Caki2 (cell line): Measurements from ENCODE around the gene IL21R. TPM values are rescaled to one million over a fixed set of nuclear protein-coding genes. Genes with fewer than 3 reads are reported as not detected.
"Not testable (repeated sequence)": the region's sequence is repeated elsewhere in the genome, so short reads cannot be mapped to it uniquely, and the experiment has no call there.

Experiments used
- DNase-seq: peaks from one replicate; pipeline ENCODE4 v3.0.0-alpha.2; 2015; ENCODE audit warnings: low read depth
- in situ Hi-C: cut with HindIII; loops from 2 replicates; pipeline ENCODE4 v1.10.0; 2016; ENCODE audit warnings: low sequenced_read_pairs, low pct_unique_long_range_greater_than_20kb, mixed read lengths
- total RNA-seq: library from RNA; depleted of rRNA; stranded (reverse); fragments of >200 nt; shearing (Covaris generic); gene quantifications from 2 replicates; pipeline ENCODE4 v1.2.3, GENCODE V29; 2014; ENCODE audit warnings: low replicate concordance

IL21R gene
- total RNA-seq, 1 experiment from 2014 or later: 1.4 TPM

DNA sequence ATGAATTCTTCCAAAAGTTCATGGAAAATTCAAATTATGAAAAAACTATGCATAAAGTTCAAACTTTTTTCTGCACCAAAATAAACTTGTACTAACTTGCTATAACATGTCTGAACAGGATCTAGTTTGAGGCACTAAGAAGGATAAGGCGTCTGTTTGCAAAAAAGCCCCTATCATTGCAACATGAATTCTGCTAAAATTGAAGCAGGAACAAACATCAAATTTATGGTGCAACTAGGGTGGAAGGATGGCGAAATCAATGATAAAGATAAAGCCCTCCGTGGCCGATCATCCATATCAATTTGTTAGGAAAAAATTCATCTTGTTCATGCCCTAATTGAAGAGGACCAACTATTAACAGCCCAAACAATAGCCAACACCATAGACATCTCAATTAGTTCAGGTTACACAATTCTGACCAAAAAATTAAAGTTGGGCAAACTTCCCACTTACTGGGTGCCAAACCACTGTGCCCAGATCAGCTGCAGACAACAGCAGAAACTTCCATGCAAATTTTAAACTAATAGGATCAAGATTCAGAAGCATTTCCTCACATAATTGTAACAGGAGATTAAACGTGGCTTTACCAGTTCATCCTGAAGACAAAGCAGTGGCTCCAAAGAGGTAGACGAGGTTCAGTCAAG is 12.9 kb downstream of the IL21R start:
- no peak for DNase-seq
- in situ Hi-C loops: no loop called here

GRCh38 chr16:27417047-27417671 is 15.2 kb downstream of the IL21R start:
- no peak for DNase-seq
- in situ Hi-C loops: no loop called here

- in situ Hi-C loops: no loop called here
- no peak for DNase-seq
Measured at GRCh38 chr16:27421961-27422740, 20.2 kb downstream of the IL21R start.

GRCh38 chr16:27424772-27425498 is 23.0 kb downstream of the IL21R start:
- no peak for DNase-seq
- in situ Hi-C loops: no loop called here

- no peak for DNase-seq
- in situ Hi-C loops: no loop called here
Measured at GRCh38 chr16:27425961-27426360, 24.0 kb downstream of the IL21R start.

GRCh38 chr16:27426423-27427408 is 24.7 kb downstream of the IL21R start:
- in situ Hi-C loops: no loop called here
- peak; percentile 82 for DNase-seq

DNA sequence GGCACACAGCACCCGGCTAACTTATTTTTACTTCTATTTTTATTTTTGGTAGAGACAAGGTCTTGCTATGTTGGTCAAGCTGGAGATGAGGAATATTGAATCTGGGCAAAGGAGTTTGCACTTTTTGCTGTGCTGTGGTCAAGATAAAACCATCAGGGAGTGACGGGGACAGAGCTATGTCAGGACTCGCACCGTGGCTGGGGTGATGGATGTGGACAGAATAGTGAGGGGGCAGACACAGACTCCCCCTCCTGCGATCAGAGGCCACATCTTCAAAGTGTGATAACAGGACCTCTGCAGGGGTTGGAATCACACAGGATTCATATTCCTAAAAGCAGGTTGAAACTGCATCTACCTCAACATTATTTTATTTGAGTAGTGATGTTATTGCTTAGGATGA is 25.6 kb downstream of the IL21R start:
- in situ Hi-C loops: no loop called here
- no peak for DNase-seq

DNA sequence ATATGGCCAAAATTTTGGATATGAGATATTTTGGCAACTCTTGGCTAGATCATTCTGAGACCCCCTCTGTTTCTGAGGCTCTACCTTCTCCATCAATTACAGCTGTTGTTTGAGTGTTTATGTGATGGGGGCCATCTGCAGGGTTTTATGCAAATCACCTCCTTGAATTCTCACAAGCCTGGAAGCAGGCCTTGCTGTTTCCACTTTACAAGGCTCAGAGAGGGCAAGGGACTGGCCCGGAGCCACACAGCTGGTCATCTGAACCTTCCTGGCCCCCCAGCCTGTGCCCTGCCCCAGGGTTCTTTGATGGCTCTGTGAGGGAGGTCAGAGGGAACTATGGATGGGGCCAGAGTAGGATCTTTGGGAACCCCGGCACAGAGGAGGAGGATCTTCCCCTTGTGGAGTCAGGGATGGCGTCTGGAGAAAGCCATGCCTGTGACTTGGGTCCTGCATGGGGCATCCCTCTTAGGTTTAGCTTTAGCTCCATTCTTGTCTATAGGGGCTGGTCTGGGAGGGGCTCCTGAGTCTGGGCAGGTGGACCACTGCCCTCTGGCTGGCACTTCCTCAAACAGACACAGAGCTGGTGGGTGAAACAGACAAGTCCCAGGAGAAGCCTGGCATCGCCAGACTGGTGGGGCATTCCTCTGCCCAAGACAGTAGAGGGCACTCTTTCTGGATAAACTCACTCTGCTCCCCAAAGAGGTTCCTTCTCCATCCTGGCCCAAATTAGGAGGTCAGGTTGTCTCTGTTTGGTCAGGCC is 26.2 kb downstream of the IL21R start:
- in situ Hi-C loops: no loop called here

GRCh38 chr16:27429330-27429871 is 27.4 kb downstream of the IL21R start:
- in situ Hi-C loops: no loop called here
- no peak for DNase-seq

More for the DNA sequence above, 26.2 kb downstream of the IL21R start:
- DNase-seq: no peak

DNA sequence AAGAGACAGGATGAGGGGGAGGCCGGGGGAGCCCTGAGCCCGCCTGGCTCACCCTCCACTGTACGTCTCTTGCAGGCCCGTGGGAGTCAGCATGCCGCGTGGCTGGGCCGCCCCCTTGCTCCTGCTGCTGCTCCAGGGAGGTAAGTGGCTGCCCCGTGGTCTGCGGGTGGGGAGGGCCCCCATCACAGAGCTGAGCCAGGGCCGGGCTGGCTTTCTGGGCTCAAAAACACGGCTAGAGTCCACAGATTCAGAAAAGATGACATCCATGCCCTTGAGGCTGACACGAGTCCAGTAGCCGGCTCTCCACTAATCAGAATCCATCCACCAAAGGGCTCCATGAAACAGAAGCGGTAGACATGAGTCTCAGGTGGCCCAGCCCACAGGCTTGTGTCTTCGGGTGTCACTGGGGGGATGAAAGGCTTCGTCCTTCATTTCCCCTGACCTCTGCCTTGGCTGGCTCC is 28.0 kb downstream of the IL21R start:
- in situ Hi-C loops: no loop called here
- DNase-seq: no peak

DNA sequence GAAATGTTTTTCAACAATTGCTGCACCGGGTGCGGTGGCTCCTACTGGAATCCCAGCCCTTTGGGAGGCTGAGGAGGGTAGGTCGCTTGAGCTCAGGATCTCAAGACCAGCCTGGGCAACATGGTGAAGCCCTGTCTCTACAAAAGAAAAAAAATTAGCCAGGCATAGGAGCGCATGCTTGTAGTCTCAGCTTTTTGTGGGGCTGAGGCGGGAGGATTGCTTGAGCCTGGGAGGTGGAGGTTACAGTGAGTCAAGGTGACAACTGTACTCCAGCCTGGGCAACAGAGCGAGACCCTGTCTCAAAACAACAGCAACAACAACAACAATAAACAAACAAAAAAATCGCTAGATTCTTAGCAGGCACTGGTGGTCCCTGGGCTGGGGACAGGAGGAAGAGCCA is 28.5 kb downstream of the IL21R start:
- DNase-seq: no peak
- in situ Hi-C loops: no loop called here

- in situ Hi-C loops: no loop called here
Measured at GRCh38 chr16:27430923-27431484, 29.0 kb downstream of the IL21R start.

GRCh38 chr16:27431773-27432532 is 30.0 kb downstream of the IL21R start:
- peak; percentile 50 for DNase-seq
- in situ Hi-C loops: no loop called here

More at GRCh38 chr16:27430923-27431484, 29.0 kb downstream of the IL21R start:
- no peak for DNase-seq

- in situ Hi-C loops: no loop called here
- DNase-seq: peak; percentile 82
Measured at GRCh38 chr16:27432558-27432957, 30.6 kb downstream of the IL21R start.

DNA sequence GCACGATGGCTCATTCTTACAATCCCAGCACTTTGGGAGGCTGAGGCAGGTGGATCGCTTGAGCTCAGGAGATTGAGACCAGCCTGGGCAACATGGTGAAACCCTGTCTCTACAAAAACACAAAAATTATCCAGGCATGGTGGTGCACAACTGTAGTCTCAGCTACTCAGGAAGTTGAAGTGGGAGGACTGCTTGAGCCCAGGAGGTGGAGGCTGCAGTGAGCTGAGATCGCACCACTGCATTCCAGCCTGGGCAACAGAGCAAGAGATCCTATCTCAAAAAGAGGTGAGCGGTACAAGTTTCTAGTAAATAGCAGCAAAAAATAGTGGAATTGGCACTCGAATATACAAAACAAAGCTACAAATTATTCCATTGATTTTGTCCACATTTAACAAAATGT is 31.2 kb downstream of the IL21R start:
- in situ Hi-C loops, DNase-seq: not testable (repeated sequence)

- DNase-seq: no peak
- in situ Hi-C loops: no loop called here
Measured at GRCh38 chr16:27433636-27434035, 31.7 kb downstream of the IL21R start.
